ENCODE data around the gene AGMO.

Gene AGMO

GRCh38 chr7:15561835-15562234, at the start of gene AGMO:
Gene AGMO (minus strand): TSS chr7:15562015.
- intact Hi-C loops (cut with DNase I) = no loop called here
- DNase-seq = peak; percentile 14 to 91 (median 68)

GRCh38 chr7:15610503-15610902, 48.7 kb upstream of the AGMO start:
- no peak for DNase-seq
- intact Hi-C loops (cut with DNase I) = no loop called here

- intact Hi-C loops (cut with DNase I) = no loop called here
- no peak for DNase-seq
Measured at GRCh38 chr7:15609287-15609686, 47.5 kb upstream of the AGMO start.

- no peak for DNase-seq
- intact Hi-C loops (cut with DNase I) = no loop called here
Measured at GRCh38 chr7:15607529-15608210, 45.9 kb upstream of the AGMO start.

- intact Hi-C loops (cut with DNase I) = no loop called here
- DNase-seq = no peak
Measured at GRCh38 chr7:15606561-15606960, 44.7 kb upstream of the AGMO start.

- DNase-seq = no peak
- intact Hi-C loops (cut with DNase I) = no loop called here
Measured at GRCh38 chr7:15604166-15604565, 42.4 kb upstream of the AGMO start.

- intact Hi-C loops (cut with DNase I) = no loop called here
- no peak for DNase-seq
Measured at GRCh38 chr7:15603124-15603523, 41.3 kb upstream of the AGMO start.

GRCh38 chr7:15602236-15602635, 40.4 kb upstream of the AGMO start:
- no peak for DNase-seq
- intact Hi-C loops (cut with DNase I) = no loop called here

- DNase-seq = no peak
- intact Hi-C loops (cut with DNase I) = no loop called here
Measured at GRCh38 chr7:15601175-15601574, 39.4 kb upstream of the AGMO start.

- DNase-seq = no peak
- intact Hi-C loops (cut with DNase I) = no loop called here
Measured at GRCh38 chr7:15600298-15600697, 38.5 kb upstream of the AGMO start.

GRCh38 chr7:15594461-15594860, 32.6 kb upstream of the AGMO start:
- no peak for DNase-seq
- intact Hi-C loops (cut with DNase I) = no loop called here

- intact Hi-C loops (cut with DNase I) = no loop called here
- no peak for DNase-seq
Measured at GRCh38 chr7:15593382-15593781, 31.6 kb upstream of the AGMO start.

- intact Hi-C loops (cut with DNase I) = no loop called here
- no peak for DNase-seq
Measured at GRCh38 chr7:15586266-15586665, 24.5 kb upstream of the AGMO start.

- DNase-seq = no peak
- intact Hi-C loops (cut with DNase I) = no loop called here
Measured at GRCh38 chr7:15584575-15584974, 22.8 kb upstream of the AGMO start.

- no peak for DNase-seq
- intact Hi-C loops (cut with DNase I) = no loop called here
Measured at GRCh38 chr7:15582773-15583172, 21.0 kb upstream of the AGMO start.

- DNase-seq = no peak
Measured at GRCh38 chr7:15581352-15581951, 19.6 kb upstream of the AGMO start.

GRCh38 chr7:15580604-15581351, 19.0 kb upstream of the AGMO start:
- intact Hi-C loops (cut with DNase I) = no loop called here
- DNase-seq = no peak

More at GRCh38 chr7:15581352-15581951, 19.6 kb upstream of the AGMO start:
- intact Hi-C loops (cut with DNase I) = no loop called here

GRCh38 chr7:15577600-15577999, 15.8 kb upstream of the AGMO start:
- intact Hi-C loops (cut with DNase I) = no loop called here
- no peak for DNase-seq

GRCh38 chr7:15571301-15571878, 9.6 kb upstream of the AGMO start:
- no peak for DNase-seq
- intact Hi-C loops (cut with DNase I) = no loop called here

- no peak for DNase-seq
- intact Hi-C loops (cut with DNase I) = no loop called here
Measured at GRCh38 chr7:15567652-15568051, 5.8 kb upstream of the AGMO start.

GRCh38 chr7:15567036-15567435, 5.2 kb upstream of the AGMO start:
- no peak for DNase-seq
- intact Hi-C loops (cut with DNase I) = no loop called here
